ENCODE measurements around the gene FAM222A.

DNA sequence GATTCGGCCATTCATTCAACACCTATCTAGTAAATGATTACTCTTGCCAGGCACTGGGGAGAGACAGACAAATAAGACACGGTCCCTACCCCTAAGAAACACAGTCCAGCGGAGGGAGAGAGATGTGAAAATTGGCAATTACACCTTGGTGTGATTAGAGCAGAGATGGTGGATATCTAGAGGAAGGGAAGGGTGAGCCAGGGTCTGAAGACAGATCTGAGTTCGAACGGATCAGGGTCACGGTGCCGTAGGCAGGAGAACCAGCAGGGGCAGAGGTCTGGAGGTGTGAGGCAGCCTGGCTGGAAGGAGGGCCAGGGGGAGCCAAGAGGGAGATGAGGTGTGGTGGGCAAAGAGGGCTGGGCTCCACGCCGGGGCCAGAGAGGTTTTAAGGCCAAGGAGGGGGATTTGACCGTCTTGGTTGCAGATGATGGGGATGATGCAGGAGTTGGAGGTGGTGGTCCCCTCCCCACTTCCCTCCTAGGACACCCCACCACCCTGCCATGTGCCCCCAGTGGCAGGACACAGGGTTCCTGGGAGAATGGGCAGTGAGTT lies 27.1 kb downstream of the FAM222A start:
- no peak for TF ChIP-seq EZH2 (IDR thresholded peaks at IDR 0.05; ENCODE audit: insufficient read depth, poor library complexity, severe bottlenecking)
- TF ChIP-seq EZH2phosphoT487 (IDR thresholded peaks at IDR 0.05; ENCODE audit: insufficient read depth, low read depth) = no peak

Measured in GM23248 (cell line).